Omental fat pad (tissue), 4 donors: Measurements from ENCODE around the gene SHROOM3. TPM values are rescaled to one million over a fixed set of nuclear protein-coding genes. Genes with fewer than 3 reads are reported as not detected.
A peak's percentile ranks its signal among the peaks of the same experiment; 100 is the strongest.

ENCODE experiments used
- ATAC-seq: fragments of 150-250 bp; one replicate; pipeline ENCODE4 v1.9.1; 2016; ENCODE audit warnings: mild to moderate bottlenecking, moderate library complexity; ENCODE audit not compliant: low FRiP score
- DNase-seq: peaks from one replicate; pipeline ENCODE4 v3.0.0-alpha.2; 2019; ENCODE audit warnings: low spot score
- total RNA-seq, 4 donors: library from RNA; depleted of rRNA; stranded (reverse); fragments of >200 nt; gene quantifications; one replicate each; pipeline ENCODE4 v1.1.0, GENCODE V29; 2016
- TF ChIP-seq, protein P1 (sequence below), 3 donors: fragments of 450-650 bp; IDR thresholded peaks; one replicate each; pipeline ENCODE4 v1.5.1; 2016 to 2017; ENCODE audit warnings: antibody characterized with exemption in 3 of 3, mild to moderate bottlenecking in 3 of 3, moderate library complexity in 2 of 3

SHROOM3 gene
- total RNA-seq, 4 donors from 2014 or later, result 1.3 to 12.2 (median 3.1) TPM

DNA sequence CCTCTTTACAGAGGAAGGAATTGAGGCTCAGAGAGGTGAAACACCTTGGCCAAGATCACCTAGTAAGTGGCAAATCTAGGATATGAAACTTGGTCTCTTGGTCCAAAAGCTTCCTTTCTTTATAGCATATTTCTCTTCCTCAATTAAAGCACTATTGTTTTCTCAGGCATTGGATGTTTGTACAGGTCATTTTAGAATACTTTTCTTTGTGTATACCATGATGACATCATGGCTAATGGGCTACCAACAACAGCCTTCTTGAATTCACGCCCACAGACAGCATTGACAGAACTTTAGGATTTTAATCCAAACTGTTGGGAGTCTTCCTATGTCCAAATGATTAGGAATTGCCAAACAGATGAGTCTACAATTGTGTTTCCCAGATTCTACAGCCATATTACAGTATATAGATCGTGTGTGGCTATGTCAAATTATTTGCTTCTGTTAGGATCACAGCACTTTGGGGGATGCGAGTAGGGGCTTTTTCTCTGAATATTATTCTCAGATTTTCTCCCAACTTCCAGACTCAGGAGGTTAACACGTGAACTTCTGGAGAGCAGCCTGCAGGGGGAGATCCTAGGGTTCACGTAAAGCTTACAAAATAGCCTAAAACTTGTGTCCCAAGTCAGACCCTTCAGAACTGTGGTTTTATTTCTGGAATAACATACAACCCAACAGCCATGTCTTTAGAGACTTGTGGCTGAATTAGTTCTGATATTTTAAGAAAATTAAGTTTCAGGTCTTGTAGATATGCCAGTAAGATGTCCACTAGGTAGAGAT, 191.8 kb downstream of the SHROOM3 start:
- TF ChIP-seq, protein P1, sequence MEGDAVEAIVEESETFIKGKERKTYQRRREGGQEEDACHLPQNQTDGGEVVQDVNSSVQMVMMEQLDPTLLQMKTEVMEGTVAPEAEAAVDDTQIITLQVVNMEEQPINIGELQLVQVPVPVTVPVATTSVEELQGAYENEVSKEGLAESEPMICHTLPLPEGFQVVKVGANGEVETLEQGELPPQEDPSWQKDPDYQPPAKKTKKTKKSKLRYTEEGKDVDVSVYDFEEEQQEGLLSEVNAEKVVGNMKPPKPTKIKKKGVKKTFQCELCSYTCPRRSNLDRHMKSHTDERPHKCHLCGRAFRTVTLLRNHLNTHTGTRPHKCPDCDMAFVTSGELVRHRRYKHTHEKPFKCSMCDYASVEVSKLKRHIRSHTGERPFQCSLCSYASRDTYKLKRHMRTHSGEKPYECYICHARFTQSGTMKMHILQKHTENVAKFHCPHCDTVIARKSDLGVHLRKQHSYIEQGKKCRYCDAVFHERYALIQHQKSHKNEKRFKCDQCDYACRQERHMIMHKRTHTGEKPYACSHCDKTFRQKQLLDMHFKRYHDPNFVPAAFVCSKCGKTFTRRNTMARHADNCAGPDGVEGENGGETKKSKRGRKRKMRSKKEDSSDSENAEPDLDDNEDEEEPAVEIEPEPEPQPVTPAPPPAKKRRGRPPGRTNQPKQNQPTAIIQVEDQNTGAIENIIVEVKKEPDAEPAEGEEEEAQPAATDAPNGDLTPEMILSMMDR (IDR thresholded peaks at IDR 0.05), result no peak
- no peak for ATAC-seq

DNA sequence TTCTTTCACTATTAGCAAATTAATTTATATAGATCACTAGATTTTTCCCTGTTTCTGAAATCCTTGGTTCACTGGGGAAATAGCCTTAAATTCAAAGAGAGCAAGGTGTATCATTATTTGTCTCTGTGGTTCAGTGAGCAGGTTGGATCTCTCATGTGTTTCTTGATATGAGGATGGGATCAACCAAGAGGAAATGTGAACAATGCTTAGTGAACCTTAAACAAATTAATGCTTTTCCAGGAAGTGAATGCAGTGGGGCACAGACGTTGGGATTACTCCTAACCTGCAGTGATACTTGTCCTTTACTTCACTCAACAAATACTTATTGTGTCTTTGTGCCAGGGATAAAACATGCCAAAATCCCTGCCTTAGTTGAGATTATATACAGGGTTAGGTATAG, 193.2 kb downstream of the SHROOM3 start:
- ATAC-seq (no peak), DNase-seq (no peak)
- TF ChIP-seq, protein P1 (IDR thresholded peaks at IDR 0.05), result no peak

More for the DNA sequence above, 191.8 kb downstream of the SHROOM3 start:
- DNase-seq, result no peak

DNA sequence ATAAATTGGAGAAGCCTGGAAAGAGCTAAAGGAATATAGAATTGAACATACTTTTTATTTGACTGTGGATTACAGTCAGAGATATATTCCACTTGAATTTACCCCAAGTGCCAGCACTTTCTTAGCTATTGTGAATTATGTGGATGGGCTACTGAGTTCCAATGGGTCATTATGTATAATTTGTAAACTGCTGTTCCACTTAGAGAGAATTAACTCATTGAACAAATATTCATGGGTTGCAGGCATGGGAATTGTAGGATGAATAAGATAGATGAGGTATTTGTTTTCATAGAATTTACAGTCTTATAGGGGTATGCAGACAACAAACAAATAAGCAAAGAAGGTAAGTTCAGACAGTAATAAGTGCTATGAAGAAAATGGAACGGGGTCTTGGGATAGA, 195.7 kb downstream of the SHROOM3 start:
- TF ChIP-seq, protein P1 (IDR thresholded peaks at IDR 0.05), result no peak
- DNase-seq (no peak), ATAC-seq (no peak)

DNA sequence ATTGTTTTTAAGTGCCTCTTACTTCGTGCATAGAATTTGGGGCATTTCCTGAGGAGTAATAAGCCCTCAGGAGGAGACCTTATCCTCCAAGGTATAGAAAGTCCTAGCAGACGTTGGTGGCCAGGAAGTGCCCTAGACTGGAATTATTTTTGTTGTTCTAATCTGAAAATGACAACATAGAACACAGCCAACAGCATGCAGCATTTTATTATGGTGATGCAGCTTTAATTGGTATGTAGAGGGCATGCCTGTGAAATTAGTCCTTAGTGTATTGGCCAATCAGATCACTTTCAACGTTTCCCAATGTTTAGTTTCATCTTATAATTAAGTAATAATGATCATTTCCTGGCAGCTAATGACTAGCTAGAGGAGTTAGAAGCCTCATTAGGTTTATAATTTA, 199.2 kb downstream of the SHROOM3 start:
- ATAC-seq (peak; percentile 65), DNase-seq (no peak)
- TF ChIP-seq, protein P1 (IDR thresholded peaks at IDR 0.05), result no peak

DNA sequence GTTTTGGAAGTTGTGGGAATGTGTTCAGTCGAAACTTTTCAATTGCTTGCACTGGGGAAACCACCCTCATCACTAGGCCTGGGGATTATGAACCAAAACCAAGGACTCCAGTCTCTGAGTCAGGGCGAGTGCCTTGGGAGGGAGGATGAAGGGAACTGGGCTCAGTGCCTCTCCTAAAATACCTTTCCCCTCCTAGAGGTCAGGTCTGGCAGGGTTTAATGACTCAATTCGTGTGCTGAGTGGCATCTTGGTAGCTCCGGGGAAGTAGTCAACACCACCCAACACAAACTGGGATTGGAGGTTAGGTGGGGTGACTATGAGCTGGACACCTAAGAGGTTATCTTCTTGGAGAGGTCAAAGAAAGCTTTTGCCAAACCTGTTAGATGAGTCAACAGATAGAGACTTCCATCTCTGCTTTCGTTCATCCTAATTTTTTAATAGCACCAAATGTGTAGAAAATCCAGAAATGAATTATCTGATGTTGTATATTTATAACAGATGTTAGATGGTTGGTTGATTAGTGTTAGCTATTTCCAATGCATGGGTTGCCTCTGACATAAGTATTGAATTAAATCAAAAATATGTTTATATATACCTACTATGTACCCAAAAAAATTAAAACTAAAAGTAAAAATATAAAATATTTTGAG, 202.8 kb downstream of the SHROOM3 start:
- TF ChIP-seq, protein P1 (IDR thresholded peaks at IDR 0.05), result no peak
- ATAC-seq (peak; percentile 72), DNase-seq (no peak)

DNA sequence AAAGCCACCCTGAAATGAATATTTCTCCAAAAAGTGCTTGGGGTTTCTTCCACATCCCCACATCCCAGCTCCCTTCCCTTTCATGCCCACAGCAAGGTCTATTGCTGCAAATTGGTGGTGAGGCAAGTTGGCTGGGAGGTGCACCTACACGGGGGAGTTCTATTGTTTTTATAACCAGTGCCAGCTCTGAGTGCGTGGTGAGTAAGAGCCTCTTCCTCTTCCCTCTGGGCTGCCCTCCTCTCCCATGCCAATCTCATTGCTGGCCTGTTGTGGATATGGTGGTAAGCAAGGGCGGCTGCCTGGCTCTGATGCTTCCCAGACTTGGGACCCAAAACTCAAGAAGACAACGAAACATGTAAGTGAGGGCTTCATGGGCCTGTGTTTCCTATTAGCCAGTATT, 204.3 kb downstream of the SHROOM3 start:
- ATAC-seq (peak; percentile 49), DNase-seq (no peak)
- TF ChIP-seq, protein P1 (IDR thresholded peaks at IDR 0.05), result no peak
